ENCODE results near the gene TDRD7. TPM values are rescaled to one million over a fixed set of nuclear protein-coding genes. Genes with fewer than 3 reads are reported as not detected.
A peak's percentile ranks its signal among the peaks of the same experiment; 100 is the strongest.

Gene TDRD7
- total and polyA plus RNA-seq, 2 of the 13 experiments (the other 11 are each of a cell fraction or from before 2014, with no cell fraction given), result 9.8 to 15.5 TPM

- TF ChIP-seq ZNF281 (CRISPR knock-in tag; IDR thresholded peaks at IDR 0.05; ENCODE audit: borderline replicate concordance) (peak; percentile 30), HES4 (CRISPR knock-in tag; IDR thresholded peaks at IDR 0.05; ENCODE audit: borderline replicate concordance) (no peak), ZNF761 (CRISPR knock-in tag; conservative IDR thresholded peaks at IDR 0.05) (no peak; the same call in 1 of the 2 replicates), ZNF749 (CRISPR knock-in tag; IDR thresholded peaks at IDR 0.05; ENCODE audit: borderline replicate concordance) (no peak), HDAC1 (CRISPR knock-in tag; IDR thresholded peaks at IDR 0.05) (peak; percentile 80), ZFP90 (CRISPR knock-in tag; IDR thresholded peaks at IDR 0.05; ENCODE audit: borderline replicate concordance) (no peak; the same call in 1 of the 2 replicates), ZNF788 (CRISPR knock-in tag; IDR thresholded peaks at IDR 0.05; ENCODE audit: borderline replicate concordance) (peak; percentile 56; the same call in 1 of the 2 replicates), TEAD3 (CRISPR knock-in tag; optimal IDR thresholded peaks at IDR 0.05; ENCODE audit: borderline replicate concordance) (peak; percentile 88), MTF1 (CRISPR knock-in tag; IDR thresholded peaks at IDR 0.05) (no peak), ZNF549 (CRISPR knock-in tag; IDR thresholded peaks at IDR 0.05) (no peak), SETDB1 (CRISPR knock-in tag; IDR thresholded peaks at IDR 0.05; ENCODE audit: borderline replicate concordance) (no peak), ZNF468 (CRISPR knock-in tag; IDR thresholded peaks at IDR 0.05) (no peak), KLF13 (CRISPR knock-in tag; IDR thresholded peaks at IDR 0.05) (no peak), FOXJ3 (CRISPR knock-in tag; IDR thresholded peaks at IDR 0.05; ENCODE audit: borderline replicate concordance) (0 out of 2 replicates have a peak, but pooled peaks have one; percentile 31), SNAI1 (CRISPR knock-in tag; IDR thresholded peaks at IDR 0.05; ENCODE audit: borderline replicate concordance) (peak; percentile 51; the same call in 1 of the 2 replicates), ZNF138 (CRISPR knock-in tag; IDR thresholded peaks at IDR 0.05; ENCODE audit: low read depth) (no peak), GABPA (IDR thresholded peaks at IDR 0.05; ENCODE audit: low read depth, low read length) (no peak), GABPA (CRISPR knock-in tag; IDR thresholded peaks at IDR 0.05; ENCODE audit: low read depth) (no peak), ZNF614 (CRISPR knock-in tag; IDR thresholded peaks at IDR 0.05; ENCODE audit: borderline replicate concordance) (peak; percentile 17; the same call in 1 of the 2 replicates)
- TF ChIP-seq, protein P1, sequence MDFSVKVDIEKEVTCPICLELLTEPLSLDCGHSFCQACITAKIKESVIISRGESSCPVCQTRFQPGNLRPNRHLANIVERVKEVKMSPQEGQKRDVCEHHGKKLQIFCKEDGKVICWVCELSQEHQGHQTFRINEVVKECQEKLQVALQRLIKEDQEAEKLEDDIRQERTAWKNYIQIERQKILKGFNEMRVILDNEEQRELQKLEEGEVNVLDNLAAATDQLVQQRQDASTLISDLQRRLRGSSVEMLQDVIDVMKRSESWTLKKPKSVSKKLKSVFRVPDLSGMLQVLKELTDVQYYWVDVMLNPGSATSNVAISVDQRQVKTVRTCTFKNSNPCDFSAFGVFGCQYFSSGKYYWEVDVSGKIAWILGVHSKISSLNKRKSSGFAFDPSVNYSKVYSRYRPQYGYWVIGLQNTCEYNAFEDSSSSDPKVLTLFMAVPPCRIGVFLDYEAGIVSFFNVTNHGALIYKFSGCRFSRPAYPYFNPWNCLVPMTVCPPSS (IDR thresholded peaks at IDR 0.05), result no peak
- TF ChIP-seq, protein P2, sequence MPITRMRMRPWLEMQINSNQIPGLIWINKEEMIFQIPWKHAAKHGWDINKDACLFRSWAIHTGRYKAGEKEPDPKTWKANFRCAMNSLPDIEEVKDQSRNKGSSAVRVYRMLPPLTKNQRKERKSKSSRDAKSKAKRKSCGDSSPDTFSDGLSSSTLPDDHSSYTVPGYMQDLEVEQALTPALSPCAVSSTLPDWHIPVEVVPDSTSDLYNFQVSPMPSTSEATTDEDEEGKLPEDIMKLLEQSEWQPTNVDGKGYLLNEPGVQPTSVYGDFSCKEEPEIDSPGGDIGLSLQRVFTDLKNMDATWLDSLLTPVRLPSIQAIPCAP (CRISPR knock-in tag; IDR thresholded peaks at IDR 0.05; ENCODE audit: low read depth), result no peak
- TF ChIP-seq, protein P3, sequence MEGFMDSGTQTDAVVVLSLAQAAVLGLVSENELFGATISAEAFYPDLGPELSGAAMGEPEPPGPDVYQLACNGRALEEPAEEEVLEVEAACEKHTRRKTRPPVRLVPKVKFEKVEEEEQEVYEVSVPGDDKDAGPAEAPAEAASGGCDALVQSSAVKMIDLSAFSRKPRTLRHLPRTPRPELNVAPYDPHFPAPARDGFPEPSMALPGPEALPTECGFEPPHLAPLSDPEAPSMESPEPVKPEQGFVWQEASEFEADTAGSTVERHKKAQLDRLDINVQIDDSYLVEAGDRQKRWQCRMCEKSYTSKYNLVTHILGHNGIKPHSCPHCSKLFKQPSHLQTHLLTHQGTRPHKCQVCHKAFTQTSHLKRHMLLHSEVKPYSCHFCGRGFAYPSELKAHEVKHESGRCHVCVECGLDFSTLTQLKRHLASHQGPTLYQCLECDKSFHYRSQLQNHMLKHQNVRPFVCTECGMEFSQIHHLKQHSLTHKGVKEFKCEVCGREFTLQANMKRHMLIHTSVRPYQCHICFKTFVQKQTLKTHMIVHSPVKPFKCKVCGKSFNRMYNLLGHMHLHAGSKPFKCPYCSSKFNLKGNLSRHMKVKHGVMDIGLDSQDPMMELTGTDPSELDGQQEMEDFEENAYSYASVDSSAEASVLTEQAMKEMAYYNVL (CRISPR knock-in tag; IDR thresholded peaks at IDR 0.05; ENCODE audit: borderline replicate concordance), result no peak
These were observed 25.0 kb upstream of the TDRD7 start (continued) for GRCh38 chr9:97386733-97387503.

Data from HepG2 (cell line).